ENCODE measurements around the gene SPX. TPM values are rescaled to one million over a fixed set of nuclear protein-coding genes. Genes with fewer than 3 reads are reported as not detected.

The SPX gene
- total and polyA plus RNA-seq, 2 donors = 4.1 to 10.7 TPM

Other genes with a start within 250 kb of the SPX start
- 0.33 TPM for gene SLCO1A2, start 191.4 kb upstream of the SPX start, total RNA-seq
- gene SLCO1A2, start 191.4 kb upstream of the SPX start, polyA plus RNA-seq = 0.07 TPM
- 0.14 TPM for gene IAPP, start 153.4 kb upstream of the SPX start, total RNA-seq
- 0.16 TPM for gene IAPP, start 153.4 kb upstream of the SPX start, polyA plus RNA-seq
- gene PYROXD1, start 88.6 kb upstream of the SPX start, total RNA-seq = 8.8 TPM
- gene PYROXD1, start 88.6 kb upstream of the SPX start, polyA plus RNA-seq = 21.7 TPM
- 63.9 TPM for gene RECQL, start 24.7 kb upstream of the SPX start, total RNA-seq
- 31.1 TPM for gene RECQL, start 24.7 kb upstream of the SPX start, polyA plus RNA-seq
- gene GOLT1B, start 24.5 kb upstream of the SPX start, total RNA-seq = 24.0 TPM
- 25.0 TPM for gene GOLT1B, start 24.5 kb upstream of the SPX start, polyA plus RNA-seq
- not detected for gene GYS2, start 78.6 kb downstream of the SPX start, total RNA-seq
- gene GYS2, start 78.6 kb downstream of the SPX start, polyA plus RNA-seq = 0.14 TPM
- 847 TPM for gene LDHB, start 131.5 kb downstream of the SPX start, total RNA-seq
- gene LDHB, start 131.5 kb downstream of the SPX start, polyA plus RNA-seq = 325 TPM
- gene KCNJ8, start 248.4 kb downstream of the SPX start, total RNA-seq = 5.2 TPM
- gene KCNJ8, start 248.4 kb downstream of the SPX start, polyA plus RNA-seq = 3.5 TPM

All from thymus (tissue), 2 donors.